ENCODE results near the gene DLL1.

DLL1 gene

DNA sequence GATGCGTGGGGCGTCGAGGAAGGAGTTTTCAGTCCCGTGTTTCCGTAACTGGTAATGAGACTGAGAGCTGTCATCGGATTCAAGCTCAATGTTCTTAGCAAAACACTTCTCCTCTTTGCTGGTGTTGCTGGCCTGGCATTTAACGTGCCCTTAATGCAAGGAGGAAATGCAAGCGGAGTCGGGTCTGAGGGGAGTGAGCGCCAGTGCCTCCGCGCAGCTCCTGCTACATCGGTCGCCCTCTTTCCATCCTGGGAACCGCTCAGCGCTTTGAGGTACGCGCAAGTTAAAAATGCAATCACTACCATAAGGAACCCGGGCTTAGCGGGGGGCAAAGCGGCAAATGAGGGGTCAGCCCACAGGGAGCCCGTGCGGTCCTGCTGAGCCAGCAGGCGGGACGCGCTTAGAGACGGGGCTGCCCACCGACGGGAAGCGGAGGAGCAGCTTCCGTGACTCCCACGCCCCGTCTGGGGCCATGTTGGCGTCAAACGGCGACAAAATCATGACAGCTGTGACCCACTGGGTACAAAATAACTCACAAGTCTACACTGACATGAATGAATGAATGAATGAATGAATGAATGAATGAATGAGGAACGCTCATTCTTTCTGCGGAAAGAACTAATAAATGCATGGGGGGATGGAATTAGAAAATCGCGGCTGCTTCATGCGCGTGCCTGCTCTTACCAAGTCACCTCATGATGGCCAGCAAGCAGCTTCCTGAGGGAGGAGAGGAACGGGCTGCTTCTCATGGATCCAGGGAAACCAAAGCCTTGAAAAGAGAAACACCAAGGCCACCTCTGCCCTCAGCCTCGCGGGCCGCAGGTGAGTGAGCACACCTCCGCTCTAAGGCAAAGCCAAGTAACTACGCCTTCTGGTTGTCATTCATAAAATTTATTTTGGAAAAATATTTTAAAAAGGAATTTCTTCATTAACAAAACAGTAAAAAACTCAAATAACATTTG lies 9.3 kb downstream of the DLL1 start:
- DNase-seq (ENCODE audit: low read depth), result no peak

DNA sequence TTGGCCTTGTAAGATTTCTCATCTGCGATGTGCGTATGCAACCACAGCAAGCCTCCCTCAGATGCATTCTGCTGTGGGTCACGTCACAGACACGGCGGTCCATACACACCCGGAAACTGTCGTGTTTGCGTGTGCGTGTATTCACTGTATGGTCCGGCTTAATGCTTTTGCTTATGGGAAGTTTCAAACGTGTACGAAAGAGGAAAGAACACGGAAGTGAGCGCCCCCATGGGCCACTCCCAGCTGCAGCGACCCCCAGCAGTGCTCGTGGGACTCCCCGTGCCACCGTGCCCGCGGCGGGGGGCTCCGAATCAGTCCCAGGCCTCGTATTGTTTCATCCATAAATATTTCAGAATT lies 10.2 kb downstream of the DLL1 start:
- no peak for DNase-seq (ENCODE audit: low read depth)

DNA sequence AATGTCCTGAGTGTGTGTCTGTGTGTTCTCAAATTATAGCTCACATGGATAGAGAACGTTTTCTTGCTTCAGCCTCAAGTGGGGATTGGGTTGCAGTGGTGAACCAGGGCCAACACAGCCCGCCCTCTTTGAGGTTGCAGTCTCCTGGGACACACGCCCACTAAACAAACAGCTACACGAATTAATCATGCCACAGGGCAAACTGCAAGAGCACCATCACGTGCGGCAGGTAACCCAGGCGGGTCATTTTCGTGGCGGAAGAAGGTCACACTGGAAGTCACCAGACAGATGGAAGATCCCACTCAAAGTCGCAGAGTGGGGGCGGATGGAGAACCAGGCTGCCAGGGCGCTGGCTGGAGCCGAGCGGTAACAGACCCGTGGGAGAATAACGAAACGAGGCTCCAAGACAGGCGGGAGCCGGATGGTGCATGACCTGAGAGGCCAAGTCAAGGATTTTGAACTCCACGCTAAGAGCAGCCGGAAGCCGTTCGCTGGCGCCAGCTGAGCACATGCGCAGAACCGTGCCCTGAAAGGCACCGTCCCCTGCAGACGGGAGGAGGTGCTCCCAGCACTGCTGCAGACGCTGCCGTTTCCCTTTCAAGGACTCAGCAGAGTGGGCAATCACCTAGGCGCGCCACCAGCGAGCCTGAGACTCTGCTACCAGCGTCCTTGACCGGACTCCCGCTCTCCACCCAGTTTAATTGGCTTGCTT lies 10.7 kb downstream of the DLL1 start:
- peak; percentile 24 for DNase-seq (ENCODE audit: low read depth)

DNA sequence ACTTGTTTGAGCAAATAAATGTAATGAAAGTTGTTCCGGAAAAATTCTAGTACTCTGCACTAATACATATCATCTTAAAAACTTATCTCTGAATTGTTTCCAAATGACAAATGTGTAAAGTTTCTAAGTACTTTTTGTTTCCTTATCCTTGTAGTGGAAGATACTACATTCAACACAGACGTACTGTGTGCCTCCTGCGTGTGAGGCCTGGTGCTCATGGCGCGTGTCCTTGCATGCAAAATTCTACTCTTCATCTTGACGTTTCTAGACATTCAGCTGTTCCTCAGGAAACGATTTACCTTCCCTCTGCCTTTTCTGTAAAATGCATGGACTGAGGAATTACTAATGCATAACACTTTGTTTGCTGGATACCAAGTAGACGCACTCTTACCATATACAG lies 11.5 kb downstream of the DLL1 start:
- no peak for DNase-seq (ENCODE audit: low read depth)

DNA sequence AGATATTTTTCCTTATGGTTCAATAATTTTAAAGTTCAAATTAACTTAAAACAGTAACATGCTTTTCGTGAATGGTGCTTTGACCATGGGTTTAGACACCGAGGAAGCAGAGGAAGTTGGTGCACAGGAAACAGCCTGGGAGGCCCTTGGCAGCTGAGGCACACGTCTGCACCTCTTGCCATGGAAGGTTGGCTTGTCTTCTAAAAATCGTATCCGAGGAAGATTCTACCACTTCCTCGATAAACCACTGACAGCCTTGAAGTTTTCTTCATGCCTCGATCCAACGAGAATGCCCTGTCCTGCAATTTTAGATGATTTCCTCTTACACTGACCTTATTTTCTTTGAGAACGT lies 12.2 kb downstream of the DLL1 start:
- no peak for DNase-seq (ENCODE audit: low read depth)

DNA sequence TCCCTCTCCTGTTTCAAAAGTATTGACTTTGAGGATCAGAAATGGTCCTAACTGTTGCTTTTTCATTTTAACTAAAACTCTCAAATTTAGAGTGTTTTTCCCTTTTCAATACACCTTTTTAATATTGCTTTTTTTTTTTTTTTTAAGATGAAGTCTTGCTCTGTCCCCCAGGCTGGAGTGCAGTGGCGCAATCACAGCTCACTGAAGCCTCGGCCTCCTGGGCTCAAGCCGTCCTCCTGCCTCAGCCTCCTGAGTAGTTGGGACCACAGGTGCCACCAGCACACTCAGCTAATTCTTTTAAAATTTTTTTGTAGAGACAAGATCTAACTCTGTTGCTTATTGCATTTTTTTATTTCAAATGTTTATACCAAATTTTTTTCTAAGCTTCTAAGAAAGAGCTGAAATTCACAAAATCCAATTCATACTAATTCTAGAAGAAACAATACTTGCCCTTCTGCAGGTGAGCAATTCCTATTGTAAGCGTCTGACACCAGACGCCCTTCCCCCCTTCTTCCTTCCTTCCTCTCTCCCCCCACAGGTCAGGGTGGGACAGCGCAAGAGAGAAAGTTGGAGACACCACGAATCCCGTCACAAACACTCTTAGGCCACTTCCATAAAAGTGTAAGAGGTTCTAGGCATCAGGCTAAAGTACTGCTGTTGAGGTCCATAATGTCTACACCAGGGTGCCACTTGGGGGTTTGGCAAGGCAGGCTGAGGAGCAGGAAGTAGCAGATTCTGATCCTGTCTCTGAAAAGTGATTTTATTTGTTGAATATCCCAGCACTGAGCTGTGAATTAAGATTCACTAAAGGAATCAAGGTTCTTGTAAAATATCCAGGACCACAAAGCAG lies 12.8 kb downstream of the DLL1 start:
- DNase-seq (ENCODE audit: low read depth), result no peak

DNA sequence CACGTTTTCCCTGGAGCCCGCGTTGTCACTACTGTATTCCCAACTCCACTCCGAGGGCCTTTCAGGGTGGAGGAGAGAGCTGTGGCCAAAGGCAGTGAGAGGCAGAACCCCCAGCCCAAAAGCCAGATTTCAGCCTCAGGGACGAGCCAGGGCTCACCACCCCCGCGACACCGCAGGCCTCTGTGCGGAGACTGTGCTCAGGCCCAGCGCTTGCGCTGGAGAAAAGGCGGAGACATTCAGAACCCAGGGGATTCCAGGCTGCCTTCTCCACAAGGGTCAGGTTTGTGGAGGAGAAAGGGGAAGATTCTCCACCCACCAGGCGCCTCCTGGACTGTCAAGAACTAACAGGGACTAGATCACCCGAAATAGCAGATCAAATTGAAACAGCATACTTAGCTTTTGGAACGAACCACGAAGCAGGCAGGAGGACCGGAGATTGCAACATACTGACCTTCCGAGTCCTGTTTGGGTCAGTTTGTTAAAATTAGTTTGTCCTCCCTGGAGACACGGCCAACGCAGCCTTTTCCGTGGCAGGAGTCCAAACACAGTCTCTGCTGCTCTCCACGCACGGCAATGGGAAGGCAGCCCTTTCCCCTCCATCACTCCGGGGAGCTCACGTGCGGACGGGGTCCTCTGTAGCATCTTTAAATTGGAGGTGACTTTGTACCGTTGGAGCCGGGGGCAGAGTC lies 14.4 kb downstream of the DLL1 start:
- no peak for DNase-seq (ENCODE audit: low read depth)

DNA sequence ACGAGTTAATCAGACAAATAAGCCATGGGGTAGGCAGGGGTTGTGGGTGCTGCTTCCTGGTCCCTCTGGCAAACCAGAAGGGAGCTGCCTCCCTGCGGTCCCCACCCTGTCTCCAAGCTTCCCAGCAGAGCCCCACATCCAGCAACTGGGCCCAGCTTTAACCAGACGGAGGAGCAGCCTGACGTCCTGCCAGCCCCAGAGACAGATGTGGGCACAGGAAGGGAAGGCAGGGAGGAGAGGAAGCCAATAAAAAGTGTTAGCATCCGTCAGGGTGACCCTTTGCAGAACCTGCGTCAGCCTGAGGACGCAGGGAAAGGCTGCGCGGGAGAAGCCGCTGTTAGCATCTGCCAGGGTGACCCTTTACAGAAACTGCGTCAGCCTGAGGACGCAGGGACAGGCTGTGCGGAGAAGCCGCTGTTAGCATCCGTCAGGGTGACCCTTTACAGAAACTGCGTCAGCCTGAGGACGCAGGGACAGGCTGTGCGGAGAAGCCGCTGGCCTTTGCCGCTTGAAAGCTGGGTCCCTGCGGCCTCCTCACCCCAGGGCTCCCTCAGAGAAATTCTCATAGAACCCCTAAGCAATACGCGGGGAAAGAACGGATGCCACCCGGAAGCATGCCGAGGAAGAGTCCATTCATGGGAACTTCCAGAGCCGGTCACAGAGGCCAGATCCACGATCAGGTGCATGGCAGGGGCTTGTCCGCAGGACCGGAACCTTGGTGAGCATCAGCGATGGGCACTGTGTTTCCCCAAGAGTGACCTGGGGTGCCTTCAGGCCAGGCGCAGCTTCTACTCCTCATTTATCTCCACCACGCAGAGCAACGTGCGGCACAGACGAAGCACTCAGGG lies 15.9 kb downstream of the DLL1 start:
- no peak for DNase-seq (ENCODE audit: low read depth)

DNA sequence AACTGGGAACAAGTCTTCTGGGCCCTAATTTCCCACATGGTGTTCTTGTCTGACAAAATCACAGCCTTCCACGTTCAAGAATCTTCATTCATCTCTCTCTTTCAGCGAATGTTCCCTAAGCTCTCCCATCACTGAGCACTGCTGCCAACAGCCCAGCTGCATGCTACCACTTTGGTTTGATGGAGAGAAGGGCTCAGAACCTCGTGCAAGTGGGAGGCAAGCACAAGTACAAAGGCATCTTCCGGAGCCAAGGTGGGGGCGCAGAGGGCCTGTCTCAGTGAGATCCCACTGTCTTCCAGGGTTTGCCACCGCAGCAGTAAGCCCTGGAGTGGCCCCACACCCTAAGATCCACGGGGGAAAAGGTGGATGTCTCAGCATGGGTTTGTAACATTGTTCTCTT lies 17.2 kb downstream of the DLL1 start:
- no peak for DNase-seq (ENCODE audit: low read depth)

DNA sequence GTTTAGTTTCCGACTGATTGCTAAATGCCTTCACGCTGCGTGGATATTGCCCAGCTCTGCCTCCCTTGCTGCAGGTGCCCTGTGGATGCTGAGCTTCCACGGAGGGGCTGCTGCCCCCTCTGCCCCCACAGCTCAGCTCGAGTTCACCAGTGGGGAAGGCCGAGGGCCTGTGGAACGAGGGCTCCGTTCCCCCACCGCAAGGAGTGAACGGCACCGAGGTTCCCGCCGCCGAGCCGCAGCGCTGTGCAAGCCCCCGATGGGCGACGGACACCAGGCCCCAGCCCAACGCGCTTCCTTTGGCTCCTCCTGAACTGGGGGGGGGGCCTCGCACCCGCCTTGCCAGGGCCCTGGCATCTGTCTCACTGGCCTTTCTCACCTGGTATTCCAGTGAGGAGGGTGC lies 17.7 kb downstream of the DLL1 start:
- DNase-seq (ENCODE audit: low read depth), result no peak

DNA sequence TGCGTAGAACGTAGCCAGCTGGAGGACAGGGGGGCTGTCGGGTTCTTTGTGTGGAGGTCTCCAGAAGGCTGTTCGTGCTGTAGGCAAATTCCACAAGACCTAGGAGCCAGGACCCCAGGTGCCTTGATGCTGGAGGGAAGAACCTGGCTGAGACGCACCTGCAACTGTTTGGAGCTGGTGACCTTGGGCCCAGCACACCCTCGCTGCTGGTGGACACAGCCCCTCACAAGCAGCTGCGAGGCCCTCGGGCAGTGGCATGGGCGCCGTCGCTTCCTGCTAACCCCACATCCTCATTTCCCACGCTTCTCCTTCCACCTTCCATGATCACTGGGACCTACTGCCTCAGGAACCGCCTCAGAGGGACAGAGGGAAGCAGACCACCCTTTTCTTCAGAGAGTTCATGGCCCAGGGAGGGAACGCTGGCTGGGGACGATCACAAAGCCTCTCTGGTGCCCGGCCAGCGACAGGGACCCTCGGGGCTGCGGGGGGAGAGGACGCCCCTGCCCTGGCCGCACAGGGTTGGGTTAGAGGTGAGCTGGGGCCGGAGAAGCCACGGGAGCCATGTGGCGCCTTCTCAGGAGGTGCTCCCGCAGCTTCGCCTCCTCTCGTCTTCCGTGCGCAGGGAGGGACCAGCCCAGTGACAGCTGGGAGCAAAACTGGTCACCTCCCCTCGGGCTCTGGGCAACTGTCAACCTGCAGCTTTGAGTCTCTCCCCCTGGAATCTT lies 18.4 kb downstream of the DLL1 start:
- no peak for DNase-seq (ENCODE audit: low read depth)

DNA sequence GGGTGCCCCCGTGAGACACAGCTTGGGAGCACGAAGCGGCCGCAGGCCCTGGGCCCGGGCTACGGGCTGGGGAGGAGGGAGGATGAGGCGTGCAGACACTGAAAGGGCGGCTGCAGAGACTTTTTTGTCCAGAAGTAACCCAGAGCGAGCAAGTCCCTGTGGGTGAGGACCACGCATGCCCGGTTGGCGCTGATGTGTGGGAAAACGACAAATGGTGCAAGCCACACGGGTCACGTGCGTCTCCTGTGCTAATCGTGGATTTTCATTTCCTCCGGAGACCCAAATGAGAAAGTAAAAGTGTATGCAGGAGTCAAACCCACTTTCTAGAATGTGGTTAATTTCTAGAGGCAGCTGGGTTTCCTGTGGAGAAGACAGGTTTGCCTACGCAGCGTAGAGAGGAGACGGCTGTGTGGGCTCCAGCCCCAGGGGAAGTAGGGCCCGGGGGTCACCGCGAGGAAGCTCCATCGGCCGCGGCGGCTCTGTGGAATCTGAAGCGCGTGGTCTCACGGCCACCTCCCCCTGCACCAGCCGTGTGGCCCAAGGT lies 19.0 kb downstream of the DLL1 start:
- DNase-seq (ENCODE audit: low read depth), result peak; percentile 65

DNA sequence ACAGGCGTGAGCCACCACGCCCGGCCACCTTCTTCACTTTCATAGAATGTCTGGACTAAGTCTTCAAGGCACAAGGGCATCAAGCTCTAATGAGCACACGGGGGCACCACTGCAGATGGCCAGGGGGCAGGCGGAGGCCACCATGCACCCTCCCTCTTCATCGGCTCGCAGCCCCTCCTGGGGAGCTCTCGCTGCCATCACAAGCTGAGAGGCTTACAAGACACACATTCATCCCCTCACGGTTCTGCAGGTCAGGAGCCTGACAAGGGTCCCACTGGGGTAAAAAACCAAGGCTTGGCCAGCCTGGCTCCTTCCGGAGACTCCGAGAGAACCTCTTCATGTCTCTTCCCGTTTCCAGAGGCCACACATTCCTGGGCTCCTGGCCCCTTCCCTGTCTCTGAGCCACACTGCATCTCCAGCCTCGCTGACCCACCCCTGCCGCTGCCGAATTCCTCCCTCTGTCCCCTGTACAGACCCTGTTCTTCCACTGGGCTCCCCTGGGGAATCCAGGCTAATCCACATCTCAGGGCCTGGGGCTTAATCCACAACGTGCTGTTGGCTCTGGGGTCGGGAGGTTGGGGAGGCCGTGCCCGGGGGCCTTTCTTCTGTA lies 19.8 kb downstream of the DLL1 start:
- no peak for DNase-seq (ENCODE audit: low read depth)

DNA sequence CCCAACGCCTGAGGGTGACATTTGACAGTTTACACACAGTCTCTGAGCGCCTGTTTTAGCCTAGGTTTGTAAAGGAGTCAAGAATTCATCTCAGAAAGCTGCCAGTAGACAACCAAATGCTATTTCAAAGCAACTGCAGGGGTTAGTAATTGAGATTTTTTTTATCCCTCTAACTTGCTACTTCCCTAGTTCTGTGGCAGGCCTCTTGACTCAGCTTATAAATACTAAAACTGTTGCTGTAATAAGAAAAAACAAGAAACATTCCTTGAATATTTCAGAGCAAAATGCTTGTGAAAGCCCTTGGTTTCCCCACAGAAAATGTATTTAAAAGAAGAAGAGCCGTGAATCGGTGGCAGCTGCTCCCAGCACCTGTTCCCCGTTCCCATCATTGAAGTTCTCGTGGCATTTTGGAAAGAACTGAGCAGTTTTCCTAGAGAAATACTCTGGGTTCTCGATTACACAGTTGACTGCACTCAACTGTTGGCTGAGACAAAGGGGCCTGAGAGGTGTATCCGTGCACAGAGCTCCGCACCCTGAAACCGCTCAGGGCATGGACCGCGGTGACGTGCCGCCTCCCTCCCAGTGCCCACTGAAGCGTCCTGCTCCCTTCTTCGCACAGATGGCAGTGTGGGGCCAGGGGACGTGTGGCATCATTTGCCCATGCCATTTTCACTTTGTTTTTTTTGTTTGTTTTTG lies 20.9 kb downstream of the DLL1 start:
- no peak for DNase-seq (ENCODE audit: low read depth)

DNA sequence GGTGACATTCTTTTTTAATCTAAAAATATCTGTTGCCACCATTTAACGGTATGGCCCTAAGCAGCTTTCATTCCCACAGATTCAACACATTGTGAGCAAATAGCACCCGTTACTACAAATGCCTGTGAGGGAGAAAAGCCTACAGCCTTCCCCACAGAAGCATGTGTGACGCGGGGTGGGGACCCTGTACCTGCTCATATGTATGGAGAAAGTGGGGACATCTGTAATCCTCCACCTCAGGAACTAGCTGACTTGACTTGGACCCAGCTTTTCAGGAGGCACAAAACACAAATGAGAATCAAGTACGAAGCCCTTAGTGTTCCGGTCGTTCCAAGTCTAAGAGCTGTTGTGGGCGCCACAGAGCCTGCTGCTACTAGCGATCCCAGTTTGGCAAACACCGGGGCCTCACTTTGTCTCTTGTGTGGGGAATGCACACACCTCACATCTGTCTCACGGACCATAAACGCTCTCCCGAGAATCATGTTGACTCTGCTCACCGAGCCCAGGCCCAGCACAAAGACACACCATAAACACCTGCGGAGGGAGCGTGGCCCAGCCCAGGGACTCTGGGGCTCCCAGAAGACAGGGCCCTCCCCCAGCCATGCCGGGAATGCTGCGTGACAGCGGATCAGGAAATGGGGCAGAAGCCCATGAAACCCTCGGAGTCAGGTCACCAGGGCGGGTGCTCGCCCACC lies 21.6 kb downstream of the DLL1 start:
- DNase-seq (ENCODE audit: low read depth), result no peak

DNA sequence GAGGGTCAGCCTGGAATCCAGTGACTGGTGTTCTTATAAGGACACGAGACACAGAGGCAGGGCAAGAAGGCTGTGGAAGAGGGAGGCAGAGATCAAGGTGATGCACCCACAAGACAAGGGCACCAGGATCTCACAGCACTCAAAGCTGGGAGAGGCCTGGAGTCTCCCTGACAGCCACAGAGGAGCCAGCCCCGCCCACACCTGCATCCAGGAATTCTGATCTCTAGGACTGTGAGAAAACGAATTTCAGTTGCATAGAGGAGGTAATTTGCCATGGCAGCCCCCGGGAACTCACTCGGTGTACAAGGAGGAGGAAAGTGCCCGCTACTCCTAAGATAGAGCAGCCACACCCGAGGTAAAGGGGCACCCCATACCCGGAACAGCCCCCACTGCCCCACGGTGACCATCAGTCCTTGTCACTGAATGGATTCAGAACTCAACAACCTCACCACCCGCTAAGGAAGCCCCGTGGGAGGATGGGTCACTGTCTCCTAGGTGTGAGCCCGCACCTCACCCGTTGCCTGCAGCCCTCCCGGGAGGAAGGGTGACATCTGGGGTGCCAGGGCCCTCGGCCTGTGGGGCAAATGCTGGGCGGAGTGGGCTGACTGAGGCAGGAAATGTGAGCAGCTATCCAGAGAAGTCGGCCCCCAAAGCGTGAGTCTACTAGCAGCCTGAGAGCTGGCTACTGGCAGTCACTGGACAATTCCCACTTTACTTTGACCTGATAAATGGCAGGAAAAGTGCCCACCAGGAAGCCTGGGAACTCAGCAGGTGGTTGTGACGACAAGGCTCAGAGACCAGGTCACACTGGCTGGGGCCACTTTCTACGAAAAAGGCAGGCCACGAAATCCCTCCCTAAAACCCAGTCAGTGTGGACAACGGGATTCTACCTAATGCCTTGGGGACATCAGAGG lies 22.4 kb downstream of the DLL1 start:
- DNase-seq (ENCODE audit: low read depth), result no peak

DNA sequence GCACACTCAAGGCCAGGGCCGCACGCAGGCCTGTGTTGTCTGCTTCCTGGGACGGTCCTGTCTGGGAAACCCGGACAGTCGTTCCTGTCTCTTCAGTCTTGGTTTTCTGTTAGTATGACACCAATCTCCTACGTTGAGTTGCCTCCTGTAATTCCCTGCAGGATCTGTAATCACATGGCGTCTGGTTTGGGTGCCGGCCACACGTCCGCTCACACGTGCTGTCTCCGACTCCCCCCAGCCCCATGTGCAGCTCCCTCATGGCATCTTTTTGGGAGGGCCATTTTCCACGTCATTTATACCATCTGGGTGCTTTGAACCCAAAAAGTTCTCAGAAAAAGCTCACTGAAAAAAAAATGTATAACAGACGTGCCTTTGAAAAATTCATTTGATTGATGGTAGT lies 23.2 kb downstream of the DLL1 start:
- no peak for DNase-seq (ENCODE audit: low read depth)

Data from activated T-cell treated with anti-CD3 and anti-CD28 coated beads for 1 hour (primary cell).